Measurements from ENCODE around the gene RIPK3.
A peak's percentile ranks its signal among the peaks of the same experiment; 100 is the strongest.

The RIPK3 gene

GRCh38 chr14:24367514-24368211, 27.9 kb upstream of the RIPK3 start, which contains the start of gene NFATC4:
TSS of gene NFATC4 (plus strand) at chr14:24368184. CDS start at chr14:24368341, 157 bp downstream.
- TF ChIP-seq SIN3A (IDR thresholded peaks at IDR 0.05; ENCODE audit: borderline replicate concordance, insufficient read depth, low read length) = no peak
- no peak for TF ChIP-seq TAF1 (IDR thresholded peaks at IDR 0.05; ENCODE audit: borderline replicate concordance, insufficient read depth, low read length)
- no peak for TF ChIP-seq POLR2AphosphoS5 (IDR thresholded peaks at IDR 0.05; ENCODE audit: low read depth, low read length)
- TF ChIP-seq REST (IDR thresholded peaks at IDR 0.05; ENCODE audit: insufficient read depth in 1 of 2, low read depth in 2 of 2, low read length in 2 of 2) = no peak
- TF ChIP-seq FOXP2 (optimal IDR thresholded peaks at IDR 0.05; ENCODE audit: borderline replicate concordance, extremely low read depth, extremely low read length, insufficient read depth) = no peak

DNA sequence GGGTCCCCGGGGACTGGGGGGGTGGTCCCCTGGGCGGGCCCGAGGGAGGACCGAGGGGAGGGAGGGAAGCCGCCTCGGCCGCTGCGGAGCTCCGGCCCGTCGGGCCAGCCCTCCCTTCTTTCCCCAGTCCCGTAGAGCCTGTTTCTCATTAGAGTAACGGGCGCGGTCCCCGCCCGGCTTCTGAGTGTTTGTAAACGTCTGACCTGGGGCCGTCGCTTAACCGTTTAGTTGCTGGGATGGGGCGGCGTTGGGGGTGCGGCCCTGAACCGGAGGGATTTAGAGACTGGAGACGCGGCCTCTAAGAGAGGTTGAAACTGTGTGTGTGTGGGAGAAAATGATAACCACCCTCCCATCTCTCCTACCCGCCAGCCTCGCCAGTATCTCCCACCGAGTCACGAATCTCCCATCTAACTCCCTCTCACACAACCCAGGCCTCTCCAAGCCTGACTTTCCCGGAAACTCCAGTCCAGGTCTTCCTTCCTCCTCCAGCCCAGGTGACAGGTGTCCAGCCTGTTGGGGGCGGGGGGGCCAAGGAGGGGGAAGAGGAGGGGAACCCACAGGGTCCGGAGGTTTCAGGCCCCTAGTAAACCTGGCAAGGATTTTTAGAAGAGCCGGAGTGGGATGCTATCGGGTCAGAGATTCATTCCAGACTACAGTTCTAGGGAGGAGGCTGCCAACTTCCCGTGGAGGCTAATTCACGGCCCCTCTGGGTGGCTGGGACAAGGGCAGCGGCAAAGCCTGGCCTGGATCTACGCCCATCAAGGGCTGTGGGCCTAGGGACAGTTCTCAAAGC, 27.1 kb upstream of the RIPK3 start:
- TF ChIP-seq FOXP2 (optimal IDR thresholded peaks at IDR 0.05; ENCODE audit: borderline replicate concordance, extremely low read depth, extremely low read length, insufficient read depth) (peak; percentile 75), REST (IDR thresholded peaks at IDR 0.05; ENCODE audit: insufficient read depth in 1 of 2, low read depth in 2 of 2, low read length in 2 of 2) (no peak), TAF1 (IDR thresholded peaks at IDR 0.05; ENCODE audit: borderline replicate concordance, insufficient read depth, low read length) (0 out of 2 replicates have a peak, but pooled peaks have one; percentile 4), POLR2AphosphoS5 (IDR thresholded peaks at IDR 0.05; ENCODE audit: low read depth, low read length) (no peak), SIN3A (IDR thresholded peaks at IDR 0.05; ENCODE audit: borderline replicate concordance, insufficient read depth, low read length) (peak; percentile 11; the same call in 1 of the 2 replicates)

DNA sequence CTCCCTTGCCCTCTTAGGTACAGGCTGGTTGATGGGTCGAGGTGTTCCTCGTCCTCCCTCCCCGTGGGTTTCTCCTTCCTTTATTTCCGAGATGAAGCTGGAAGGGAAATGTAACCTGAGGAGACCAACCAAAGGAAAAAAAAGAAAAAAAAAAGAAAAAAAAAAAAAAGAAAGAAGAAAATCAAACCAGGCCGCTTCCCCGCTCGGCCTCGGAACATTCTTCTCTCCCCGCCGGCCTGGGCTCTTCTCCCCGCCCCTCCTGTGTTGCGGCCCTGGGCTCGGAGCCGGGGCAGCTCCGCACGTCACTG, 26.6 kb upstream of the RIPK3 start:
- 0 out of 2 replicates have a peak, but pooled peaks have one; percentile 46 for TF ChIP-seq SIN3A (IDR thresholded peaks at IDR 0.05; ENCODE audit: borderline replicate concordance, insufficient read depth, low read length)
- no peak for TF ChIP-seq TAF1 (IDR thresholded peaks at IDR 0.05; ENCODE audit: borderline replicate concordance, insufficient read depth, low read length)
- peak; percentile 29; the same call in 1 of the 2 replicates for TF ChIP-seq POLR2AphosphoS5 (IDR thresholded peaks at IDR 0.05; ENCODE audit: low read depth, low read length)
- TF ChIP-seq FOXP2 (optimal IDR thresholded peaks at IDR 0.05; ENCODE audit: borderline replicate concordance, extremely low read depth, extremely low read length, insufficient read depth) = no peak

DNA sequence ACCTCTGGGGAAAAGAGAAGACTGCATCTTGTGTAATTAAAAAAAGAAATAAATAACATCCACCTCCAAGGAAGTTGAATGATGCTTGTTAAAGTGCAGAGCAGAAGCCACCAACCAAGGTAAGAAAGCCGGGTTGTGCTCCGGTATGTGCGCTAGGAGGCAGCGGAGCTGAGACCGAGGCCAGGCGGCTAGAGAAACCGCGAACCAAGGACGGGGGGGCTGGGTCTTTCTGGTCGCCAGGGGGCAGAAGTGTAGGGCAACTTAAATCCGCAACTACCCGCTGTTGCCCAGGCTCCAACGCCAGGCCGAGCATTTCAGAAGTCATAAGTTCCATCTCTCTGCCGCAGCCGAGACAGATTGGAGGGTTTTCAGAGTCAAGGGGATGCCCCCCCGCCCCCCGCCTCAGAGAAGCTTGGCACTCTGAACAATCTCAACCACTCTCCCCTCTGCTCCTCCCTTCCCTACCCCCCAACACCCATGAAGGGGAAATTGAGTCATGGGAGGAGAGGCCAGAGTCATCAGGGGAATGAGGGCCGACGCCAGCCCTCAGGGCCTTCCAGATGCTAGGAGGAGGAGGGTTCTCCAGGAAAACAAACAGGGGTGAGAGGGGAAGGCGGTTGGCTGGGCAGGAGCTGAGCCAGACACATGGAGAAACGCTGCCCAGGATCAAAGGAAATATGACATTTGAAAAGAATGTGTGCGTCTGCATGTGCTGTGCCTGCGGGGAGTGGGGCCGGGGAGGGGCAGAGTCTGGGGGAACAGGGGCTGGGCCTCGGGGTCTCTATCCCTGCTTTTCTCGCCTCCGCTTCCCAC, 26.0 kb upstream of the RIPK3 start:
- no peak for TF ChIP-seq TAF1 (IDR thresholded peaks at IDR 0.05; ENCODE audit: borderline replicate concordance, insufficient read depth, low read length)
- no peak for TF ChIP-seq SIN3A (IDR thresholded peaks at IDR 0.05; ENCODE audit: borderline replicate concordance, insufficient read depth, low read length)
- no peak for TF ChIP-seq POLR2AphosphoS5 (IDR thresholded peaks at IDR 0.05; ENCODE audit: low read depth, low read length)
- no peak for TF ChIP-seq FOXP2 (optimal IDR thresholded peaks at IDR 0.05; ENCODE audit: borderline replicate concordance, extremely low read depth, extremely low read length, insufficient read depth)
- no peak for TF ChIP-seq REST (IDR thresholded peaks at IDR 0.05; ENCODE audit: insufficient read depth in 1 of 2, low read depth in 2 of 2, low read length in 2 of 2)

DNA sequence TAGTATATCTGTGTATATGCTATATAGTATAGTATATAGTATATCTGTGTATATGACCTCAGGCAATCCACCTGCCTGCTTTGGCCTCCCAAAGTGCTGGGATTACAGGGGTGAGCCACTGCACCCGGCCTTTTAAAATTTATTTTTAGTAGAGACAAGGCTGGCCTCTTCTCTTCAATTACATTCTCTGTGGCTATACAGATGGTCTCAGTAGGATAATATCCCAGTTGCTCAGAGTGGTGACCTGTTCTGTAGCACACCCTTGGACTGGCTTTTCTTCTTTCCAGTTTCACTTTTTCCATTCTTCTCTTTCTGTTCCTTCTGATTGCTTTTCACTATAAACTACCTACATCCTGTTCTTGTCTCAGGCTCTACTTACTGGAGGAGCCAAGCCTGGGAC, 25.1 kb upstream of the RIPK3 start:
- no peak for TF ChIP-seq SIN3A (IDR thresholded peaks at IDR 0.05; ENCODE audit: borderline replicate concordance, insufficient read depth, low read length)
- no peak for TF ChIP-seq REST (IDR thresholded peaks at IDR 0.05; ENCODE audit: insufficient read depth in 1 of 2, low read depth in 2 of 2, low read length in 2 of 2)
- no peak for TF ChIP-seq FOXP2 (optimal IDR thresholded peaks at IDR 0.05; ENCODE audit: borderline replicate concordance, extremely low read depth, extremely low read length, insufficient read depth)
- no peak for TF ChIP-seq POLR2AphosphoS5 (IDR thresholded peaks at IDR 0.05; ENCODE audit: low read depth, low read length)
- no peak for TF ChIP-seq TAF1 (IDR thresholded peaks at IDR 0.05; ENCODE audit: borderline replicate concordance, insufficient read depth, low read length)
